HEK293 (cell line): ENCODE data around the gene PLP1.

Source experiments
- GLI2 ChIP-seq: fragments of 450-650 bp; formaldehyde crosslinking; IDR thresholded peaks from 2 replicates; pipeline ENCODE4; 2017; ENCODE audit warnings: missing biosample characterization, missing genetic modification characterization, low read depth, borderline replicate concordance
- SP2 ChIP-seq: fragments of 450-650 bp; formaldehyde crosslinking; IDR thresholded peaks from 2 replicates; pipeline ENCODE4 v1.5.1; 2016; ENCODE audit warnings: missing biosample characterization, missing genetic modification characterization
- ZBTB48 ChIP-seq: fragments of 450-650 bp; formaldehyde crosslinking; IDR thresholded peaks from 2 replicates; pipeline ENCODE4 v1.5.1; 2016; ENCODE audit warnings: missing biosample characterization, missing genetic modification characterization
- ZNF146 ChIP-seq: fragments of 450-650 bp; formaldehyde crosslinking; IDR thresholded peaks from 2 replicates; pipeline ENCODE4 v1.5.1; 2016; ENCODE audit warnings: missing biosample characterization, missing genetic modification characterization
- ZNF223 ChIP-seq: fragments of 450-650 bp; formaldehyde crosslinking; IDR thresholded peaks from 2 replicates; pipeline ENCODE4 v1.5.1; 2016; ENCODE audit warnings: missing biosample characterization, missing genetic modification characterization
- ZNF274 ChIP-seq, 2 experiments: fragments of 200-500 bp in 1 of 2; fragments of 450-650 bp in 1 of 2; sonication (Bioruptor generic) in 1 of 2; formaldehyde crosslinking in 1 of 2; IDR thresholded peaks; 2 replicates each; pipeline versions ENCODE4 v1.5.1 to v1.6.1; 2014 to 2016; ENCODE audit warnings: borderline replicate concordance in 1 of 2, inconsistent platforms in 1 of 2, low read length in 1 of 2, missing biosample characterization in 1 of 2, missing genetic modification characterization in 1 of 2
- ZNF292 ChIP-seq: fragments of 450-650 bp; formaldehyde crosslinking; IDR thresholded peaks from 2 replicates; pipeline ENCODE4 v1.5.1; 2016; ENCODE audit warnings: low read depth, missing biosample characterization, missing genetic modification characterization, borderline replicate concordance
- ZNF341 ChIP-seq: fragments of 450-650 bp; formaldehyde crosslinking; IDR thresholded peaks from 2 replicates; pipeline ENCODE4; 2016; ENCODE audit warnings: low read depth, missing biosample characterization, missing genetic modification characterization
- ZNF510 ChIP-seq: fragments of 450-650 bp; formaldehyde crosslinking; IDR thresholded peaks from 2 replicates; pipeline ENCODE4 v1.5.1; 2018; ENCODE audit warnings: mild to moderate bottlenecking, missing genetic modification characterization, missing biosample characterization; ENCODE audit not compliant: insufficient replicate concordance
- ZNF624 ChIP-seq: fragments of 450-650 bp; formaldehyde crosslinking; IDR thresholded peaks from 2 replicates; pipeline ENCODE4 v1.5.1; 2017; ENCODE audit warnings: missing biosample characterization, missing genetic modification characterization
- ZNF670 ChIP-seq: fragments of 450-650 bp; formaldehyde crosslinking; IDR thresholded peaks from 2 replicates; pipeline ENCODE4 v1.5.1; 2016; ENCODE audit warnings: missing biosample characterization, missing genetic modification characterization, low read depth
- ZSCAN30 ChIP-seq: fragments of 450-650 bp; IDR thresholded peaks from 2 replicates; pipeline ENCODE4 v1.5.1; 2018; ENCODE audit warnings: missing biosample characterization, mild to moderate bottlenecking, missing genetic modification characterization, moderate library complexity
- TF ChIP-seq, protein P1 (sequence below): fragments of 450-650 bp; formaldehyde crosslinking; IDR thresholded peaks from 2 replicates; pipeline ENCODE4 v1.5.1; 2016; ENCODE audit warnings: missing biosample characterization, missing genetic modification characterization
- TF ChIP-seq, protein P2 (sequence below): fragments of 450-650 bp; formaldehyde crosslinking; optimal IDR thresholded peaks from 2 replicates; pipeline ENCODE3; 2016; ENCODE audit warnings: missing biosample characterization, mild to moderate bottlenecking, missing genetic modification characterization

DNA sequence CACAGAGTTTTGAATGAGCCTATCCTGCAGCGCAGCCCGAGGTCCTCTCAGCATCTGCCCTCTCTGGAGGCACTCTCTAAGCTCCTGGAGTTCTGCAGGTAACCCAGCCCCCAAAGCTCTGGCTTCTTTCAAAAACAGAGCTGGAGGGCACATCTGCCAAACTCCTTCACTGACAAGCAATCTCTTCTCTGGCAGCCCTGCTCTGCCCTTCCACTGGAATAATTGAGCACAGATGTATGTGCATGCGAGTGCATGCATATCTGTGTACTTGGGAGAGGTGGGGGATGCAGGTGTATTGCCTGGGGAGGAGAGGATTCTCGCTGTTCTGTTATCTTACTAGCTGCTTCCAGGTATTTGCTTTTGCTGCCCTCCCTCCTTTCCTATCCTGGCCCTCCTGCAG is 22.2 kb upstream of the PLP1 start:
- TF ChIP-seq ZNF624 (tag by site-specific recombination) (no peak), ZNF292 (tag by site-specific recombination) (no peak), GLI2 (tag by site-specific recombination) (no peak), ZNF510 (no peak), ZNF341 (tag by site-specific recombination) (no peak), ZNF670 (tag by site-specific recombination) (no peak), ZSCAN30 (tag by site-specific recombination) (no peak), ZNF274 (IDR thresholded peaks at IDR 0.05; ENCODE audit: low read length) (no peak), ZNF274 (tag by site-specific recombination; IDR thresholded peaks at IDR 0.05; ENCODE audit: borderline replicate concordance) (no peak), SP2 (tag by site-specific recombination) (no peak), ZNF146 (no peak), ZNF223 (no peak), ZBTB48 (tag by site-specific recombination) (no peak)
- TF ChIP-seq, protein P1, sequence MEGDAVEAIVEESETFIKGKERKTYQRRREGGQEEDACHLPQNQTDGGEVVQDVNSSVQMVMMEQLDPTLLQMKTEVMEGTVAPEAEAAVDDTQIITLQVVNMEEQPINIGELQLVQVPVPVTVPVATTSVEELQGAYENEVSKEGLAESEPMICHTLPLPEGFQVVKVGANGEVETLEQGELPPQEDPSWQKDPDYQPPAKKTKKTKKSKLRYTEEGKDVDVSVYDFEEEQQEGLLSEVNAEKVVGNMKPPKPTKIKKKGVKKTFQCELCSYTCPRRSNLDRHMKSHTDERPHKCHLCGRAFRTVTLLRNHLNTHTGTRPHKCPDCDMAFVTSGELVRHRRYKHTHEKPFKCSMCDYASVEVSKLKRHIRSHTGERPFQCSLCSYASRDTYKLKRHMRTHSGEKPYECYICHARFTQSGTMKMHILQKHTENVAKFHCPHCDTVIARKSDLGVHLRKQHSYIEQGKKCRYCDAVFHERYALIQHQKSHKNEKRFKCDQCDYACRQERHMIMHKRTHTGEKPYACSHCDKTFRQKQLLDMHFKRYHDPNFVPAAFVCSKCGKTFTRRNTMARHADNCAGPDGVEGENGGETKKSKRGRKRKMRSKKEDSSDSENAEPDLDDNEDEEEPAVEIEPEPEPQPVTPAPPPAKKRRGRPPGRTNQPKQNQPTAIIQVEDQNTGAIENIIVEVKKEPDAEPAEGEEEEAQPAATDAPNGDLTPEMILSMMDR (tag by site-specific recombination): no peak
- TF ChIP-seq, protein P2, sequence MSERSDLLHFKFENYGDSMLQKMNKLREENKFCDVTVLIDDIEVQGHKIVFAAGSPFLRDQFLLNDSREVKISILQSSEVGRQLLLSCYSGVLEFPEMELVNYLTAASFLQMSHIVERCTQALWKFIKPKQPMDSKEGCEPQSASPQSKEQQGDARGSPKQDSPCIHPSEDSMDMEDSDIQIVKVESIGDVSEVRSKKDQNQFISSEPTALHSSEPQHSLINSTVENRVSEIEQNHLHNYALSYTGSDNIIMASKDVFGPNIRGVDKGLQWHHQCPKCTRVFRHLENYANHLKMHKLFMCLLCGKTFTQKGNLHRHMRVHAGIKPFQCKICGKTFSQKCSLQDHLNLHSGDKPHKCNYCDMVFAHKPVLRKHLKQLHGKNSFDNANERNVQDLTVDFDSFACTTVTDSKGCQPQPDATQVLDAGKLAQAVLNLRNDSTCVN (tag by site-specific recombination): no peak
